ENCODE results near the gene THRB. TPM values are rescaled to one million over a fixed set of nuclear protein-coding genes. Genes with fewer than 3 reads are reported as not detected.

THRB gene
- total and polyA plus RNA-seq, 2 experiments from 2014 or later = 0.49 to 0.57 TPM

DNA sequence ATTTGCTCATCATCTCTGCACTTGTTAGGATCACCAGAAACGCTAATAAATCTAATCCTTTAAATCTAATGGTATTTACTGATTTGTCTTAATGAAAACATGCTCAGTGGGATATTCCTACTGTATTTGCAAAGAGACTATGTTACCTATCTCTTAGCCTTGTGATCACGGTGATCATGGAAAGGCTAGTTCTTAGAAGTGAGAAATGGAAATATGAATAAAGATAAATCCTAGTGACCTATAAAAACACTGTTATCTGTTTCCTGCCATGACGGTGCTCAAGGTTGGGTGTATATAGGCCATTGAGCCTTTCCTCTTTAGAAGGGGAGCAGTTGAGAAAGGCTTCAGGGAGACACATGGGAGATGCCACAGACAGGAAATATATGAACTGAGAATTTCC is 116.3 kb downstream of the THRB start:
- TF ChIP-seq, protein P1, sequence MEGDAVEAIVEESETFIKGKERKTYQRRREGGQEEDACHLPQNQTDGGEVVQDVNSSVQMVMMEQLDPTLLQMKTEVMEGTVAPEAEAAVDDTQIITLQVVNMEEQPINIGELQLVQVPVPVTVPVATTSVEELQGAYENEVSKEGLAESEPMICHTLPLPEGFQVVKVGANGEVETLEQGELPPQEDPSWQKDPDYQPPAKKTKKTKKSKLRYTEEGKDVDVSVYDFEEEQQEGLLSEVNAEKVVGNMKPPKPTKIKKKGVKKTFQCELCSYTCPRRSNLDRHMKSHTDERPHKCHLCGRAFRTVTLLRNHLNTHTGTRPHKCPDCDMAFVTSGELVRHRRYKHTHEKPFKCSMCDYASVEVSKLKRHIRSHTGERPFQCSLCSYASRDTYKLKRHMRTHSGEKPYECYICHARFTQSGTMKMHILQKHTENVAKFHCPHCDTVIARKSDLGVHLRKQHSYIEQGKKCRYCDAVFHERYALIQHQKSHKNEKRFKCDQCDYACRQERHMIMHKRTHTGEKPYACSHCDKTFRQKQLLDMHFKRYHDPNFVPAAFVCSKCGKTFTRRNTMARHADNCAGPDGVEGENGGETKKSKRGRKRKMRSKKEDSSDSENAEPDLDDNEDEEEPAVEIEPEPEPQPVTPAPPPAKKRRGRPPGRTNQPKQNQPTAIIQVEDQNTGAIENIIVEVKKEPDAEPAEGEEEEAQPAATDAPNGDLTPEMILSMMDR (IDR thresholded peaks at IDR 0.05; ENCODE audit: low read depth, low read length) = no peak
- no peaks in the 10 kb centered on the region for H3K9me3 ChIP-seq (ENCODE audit: low read depth)
- H3K4me1 ChIP-seq (ENCODE audit: low read depth) = peaks cover 8% of the 10 kb centered on the region
- H3K36me3 ChIP-seq = no peaks in the 10 kb centered on the region
- H3K27me3 ChIP-seq = no peaks in the 10 kb centered on the region
- no peak for DNase-seq (ENCODE audit: low read depth in 1 of 2, low spot score in 1 of 2)
- H3K27ac ChIP-seq = no peak overlapping the region
- no peak overlapping the region for H3K4me3 ChIP-seq

DNA sequence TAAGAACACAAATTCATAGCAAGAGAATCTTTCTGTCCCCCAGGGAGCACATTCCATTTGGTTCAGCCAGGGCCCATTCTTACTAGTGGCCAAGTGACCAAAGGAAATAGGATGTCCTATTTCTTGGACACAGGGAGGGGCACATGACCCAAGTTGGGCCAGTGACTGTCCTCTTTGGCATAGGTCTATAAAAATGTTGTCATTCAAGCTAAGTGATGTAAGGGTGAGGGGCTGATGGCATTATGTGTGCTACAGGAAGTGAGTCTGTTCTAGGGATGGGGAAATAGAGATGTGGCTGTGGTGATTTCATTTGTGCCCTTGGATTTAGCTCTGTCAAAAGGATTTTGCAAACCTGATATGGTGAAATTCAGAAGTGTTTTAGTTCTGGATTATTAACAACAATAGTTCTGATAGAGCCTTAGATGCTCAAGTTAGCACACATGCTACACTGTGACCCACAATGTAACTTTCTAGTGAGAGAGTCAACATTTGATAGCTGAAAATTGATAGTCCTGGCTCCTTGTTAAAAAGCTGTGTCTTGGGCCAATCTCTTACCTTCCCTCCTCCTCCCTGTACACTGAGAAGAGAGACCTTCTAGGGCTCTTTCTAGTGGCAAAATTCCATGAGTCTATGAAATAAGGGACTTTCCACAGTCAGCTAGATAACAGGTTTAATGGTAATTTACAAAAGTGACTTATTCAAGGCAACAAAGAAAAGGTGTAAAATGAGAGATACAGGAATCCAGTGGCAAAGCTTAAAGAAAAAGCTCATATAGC is 117.2 kb downstream of the THRB start:
- no peaks in the 10 kb centered on the region for H3K36me3 ChIP-seq
- peaks cover 8% of the 10 kb centered on the region for H3K4me1 ChIP-seq (ENCODE audit: low read depth)
- DNase-seq (ENCODE audit: low read depth in 1 of 2, low spot score in 1 of 2) = peak in 1 of 2 donors; percentile 27
- H3K27ac ChIP-seq = no peak overlapping the region
- H3K9me3 ChIP-seq (ENCODE audit: low read depth) = no peaks in the 10 kb centered on the region
- H3K27me3 ChIP-seq = no peaks in the 10 kb centered on the region
- TF ChIP-seq, protein P1 (IDR thresholded peaks at IDR 0.05; ENCODE audit: low read depth, low read length) = no peak
- no peak overlapping the region for H3K4me3 ChIP-seq

DNA sequence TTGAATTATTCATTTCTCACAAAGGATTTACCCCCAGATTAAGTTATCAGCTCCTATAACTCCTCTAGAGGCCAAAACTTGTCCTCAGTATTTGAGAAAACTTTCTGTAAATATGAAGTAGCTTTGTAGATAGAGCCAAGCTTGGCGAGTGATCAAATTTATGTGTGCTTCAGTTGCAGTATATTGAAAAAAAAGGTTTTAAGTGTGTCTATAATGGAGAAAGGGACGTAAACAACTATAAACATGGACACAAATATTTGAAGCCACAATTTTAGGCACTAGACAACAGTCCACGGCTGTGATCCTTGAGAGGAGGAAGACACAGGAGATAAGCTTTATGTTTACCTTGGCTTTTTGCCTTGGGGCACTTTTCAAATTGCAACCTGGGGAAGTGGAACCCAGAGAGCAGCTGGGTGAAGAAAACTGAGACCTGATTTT is 118.7 kb downstream of the THRB start:
- Histone ChIP-seq H3K27me3 (no peaks in the 10 kb centered on the region), H3K4me1 (ENCODE audit: low read depth) (peaks cover 8% of the 10 kb centered on the region), H3K27ac (no peak overlapping the region), H3K4me3 (no peak overlapping the region), H3K9me3 (ENCODE audit: low read depth) (no peaks in the 10 kb centered on the region), H3K36me3 (no peaks in the 10 kb centered on the region)
- DNase-seq (ENCODE audit: low read depth in 1 of 2, low spot score in 1 of 2) = peak in 1 of 2 donors; percentile 40
- TF ChIP-seq, protein P1 (IDR thresholded peaks at IDR 0.05; ENCODE audit: low read depth, low read length) = no peak

DNA sequence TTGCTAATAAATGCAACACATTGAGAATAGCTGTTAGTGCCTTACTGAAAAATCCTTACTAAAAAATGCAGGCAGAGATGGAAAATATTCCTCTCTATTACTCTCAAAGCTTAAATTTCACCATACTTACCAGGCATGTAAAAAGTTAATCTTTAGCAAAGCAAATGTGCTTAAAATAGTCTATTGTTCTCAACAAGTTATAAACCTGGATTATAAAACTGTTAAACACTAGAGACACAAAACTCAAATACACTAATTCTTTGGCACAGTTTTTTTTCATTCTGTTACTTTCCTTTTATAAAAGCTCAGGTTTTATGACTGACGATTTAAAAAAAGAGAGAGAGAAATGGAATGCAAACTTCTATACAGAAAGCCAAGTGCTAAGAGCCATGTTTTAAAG is 119.8 kb downstream of the THRB start:
- no peaks in the 10 kb centered on the region for H3K27me3 ChIP-seq
- no peak overlapping the region for H3K4me3 ChIP-seq
- no peaks in the 10 kb centered on the region for H3K36me3 ChIP-seq
- H3K4me1 ChIP-seq (ENCODE audit: low read depth) = peaks cover 8% of the 10 kb centered on the region
- no peak overlapping the region for H3K27ac ChIP-seq
- no peaks in the 10 kb centered on the region for H3K9me3 ChIP-seq (ENCODE audit: low read depth)
- TF ChIP-seq, protein P1 (IDR thresholded peaks at IDR 0.05; ENCODE audit: low read depth, low read length) = no peak
- no peak for DNase-seq (ENCODE audit: low read depth in 1 of 2, low spot score in 1 of 2)

DNA sequence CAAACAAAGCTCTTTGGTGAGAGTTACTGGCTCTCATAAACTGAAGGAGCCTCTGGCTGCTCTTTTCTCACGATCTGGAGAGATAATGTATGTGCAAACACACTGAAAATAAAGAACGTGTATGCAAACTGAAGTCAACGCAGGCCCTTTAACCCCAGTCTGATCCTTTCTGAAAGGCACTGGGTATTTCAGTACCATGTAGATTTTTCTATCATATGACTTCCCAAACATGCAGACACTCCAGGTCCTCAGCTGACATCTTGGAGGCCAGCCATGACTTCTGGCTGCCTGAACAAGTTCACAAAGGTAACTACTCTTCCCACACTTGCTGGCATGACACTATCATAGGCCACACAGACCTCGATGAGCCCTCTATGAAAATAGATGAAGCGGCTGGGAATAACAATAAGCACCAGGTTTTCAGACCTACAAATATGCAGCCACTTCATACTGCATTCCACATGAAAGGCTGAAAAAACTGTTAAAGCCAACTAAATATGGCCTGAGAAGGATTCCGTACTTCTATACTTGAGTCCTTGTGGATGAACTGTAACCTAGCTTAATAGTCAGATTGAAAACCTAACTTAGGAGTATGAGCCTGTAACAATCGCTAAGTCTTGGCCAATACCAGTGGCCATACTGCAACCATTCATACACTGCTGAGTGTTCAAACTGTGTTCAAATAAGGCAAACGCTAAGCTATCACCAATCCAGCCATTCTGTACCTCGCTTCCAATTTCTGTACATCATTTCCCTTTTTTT is 121.3 kb downstream of the THRB start:
- H3K9me3 ChIP-seq (ENCODE audit: low read depth) = no peaks in the 10 kb centered on the region
- H3K27me3 ChIP-seq = no peaks in the 10 kb centered on the region
- no peak overlapping the region for H3K27ac ChIP-seq
- no peak for DNase-seq (ENCODE audit: low read depth in 1 of 2, low spot score in 1 of 2)
- peaks cover 8% of the 10 kb centered on the region for H3K4me1 ChIP-seq (ENCODE audit: low read depth)
- no peak overlapping the region for H3K4me3 ChIP-seq
- H3K36me3 ChIP-seq = no peaks in the 10 kb centered on the region
- TF ChIP-seq, protein P1 (IDR thresholded peaks at IDR 0.05; ENCODE audit: low read depth, low read length) = no peak
